Tibial artery (tissue), 4 donors: Measurements from ENCODE around the gene ARHGEF19.

Experiments
- DNase-seq, 2 donors: peaks; one replicate each; pipeline ENCODE4 v3.0.0-alpha.2; 2019
- H3K27ac ChIP-seq, 2 donors: fragments of 200-600 bp; sonication (generic) in 1 of 2; 1 replicate in 1 of 2; 2 replicates in 1 of 2; pipeline ENCODE4 v1.5.1; 2018 to 2019; ENCODE audit warnings: mild to moderate bottlenecking in 1 of 2
- H3K27me3 ChIP-seq, 2 donors: fragments of 200-600 bp; sonication (generic) in 1 of 2; one replicate each; pipeline versions ENCODE4 v1.5.1 to v1.6.0; 2016 to 2019
- H3K36me3 ChIP-seq, 3 donors: fragments of 200-600 bp; sonication (generic) in 2 of 3; one replicate each; pipeline ENCODE4 v1.5.1; 2016 to 2019; ENCODE audit warnings: mild to moderate bottlenecking in 2 of 3
- H3K4me1 ChIP-seq, 4 donors: fragments of 200-600 bp; sonication (generic) in 2 of 4; 1 replicate in 3 of 4; 2 replicates in 1 of 4; pipeline ENCODE4 v1.5.1; 2016 to 2019
- H3K4me3 ChIP-seq, 2 donors: fragments of 200-600 bp; sonication (generic) in 1 of 2; 1 replicate in 1 of 2; 2 replicates in 1 of 2; pipeline ENCODE4 v1.5.1; 2018 to 2019; ENCODE audit warnings: mild to moderate bottlenecking in 2 of 2
- H3K9me3 ChIP-seq, 3 donors: fragments of 200-600 bp; sonication (generic) in 1 of 3; one replicate each; pipeline ENCODE4 v1.5.1; 2016 to 2019
- intact Hi-C: fragments of 100-400 bp; cut with DNase I; formaldehyde crosslinking; loops from one replicate; pipeline ENCODE4 v1.15.0; 2023; ENCODE audit warnings: low total_unique reads
- TF ChIP-seq, protein P1 (sequence below), 2 experiments: fragments of 200-600 bp in 1 of 2; fragments of 450-650 bp in 1 of 2; IDR thresholded peaks; one replicate each; pipeline ENCODE4 v1.5.1; 2017 to 2019; ENCODE audit warnings: antibody characterized with exemption in 2 of 2, mild to moderate bottlenecking in 1 of 2, moderate library complexity in 1 of 2

ARHGEF19 gene

DNA sequence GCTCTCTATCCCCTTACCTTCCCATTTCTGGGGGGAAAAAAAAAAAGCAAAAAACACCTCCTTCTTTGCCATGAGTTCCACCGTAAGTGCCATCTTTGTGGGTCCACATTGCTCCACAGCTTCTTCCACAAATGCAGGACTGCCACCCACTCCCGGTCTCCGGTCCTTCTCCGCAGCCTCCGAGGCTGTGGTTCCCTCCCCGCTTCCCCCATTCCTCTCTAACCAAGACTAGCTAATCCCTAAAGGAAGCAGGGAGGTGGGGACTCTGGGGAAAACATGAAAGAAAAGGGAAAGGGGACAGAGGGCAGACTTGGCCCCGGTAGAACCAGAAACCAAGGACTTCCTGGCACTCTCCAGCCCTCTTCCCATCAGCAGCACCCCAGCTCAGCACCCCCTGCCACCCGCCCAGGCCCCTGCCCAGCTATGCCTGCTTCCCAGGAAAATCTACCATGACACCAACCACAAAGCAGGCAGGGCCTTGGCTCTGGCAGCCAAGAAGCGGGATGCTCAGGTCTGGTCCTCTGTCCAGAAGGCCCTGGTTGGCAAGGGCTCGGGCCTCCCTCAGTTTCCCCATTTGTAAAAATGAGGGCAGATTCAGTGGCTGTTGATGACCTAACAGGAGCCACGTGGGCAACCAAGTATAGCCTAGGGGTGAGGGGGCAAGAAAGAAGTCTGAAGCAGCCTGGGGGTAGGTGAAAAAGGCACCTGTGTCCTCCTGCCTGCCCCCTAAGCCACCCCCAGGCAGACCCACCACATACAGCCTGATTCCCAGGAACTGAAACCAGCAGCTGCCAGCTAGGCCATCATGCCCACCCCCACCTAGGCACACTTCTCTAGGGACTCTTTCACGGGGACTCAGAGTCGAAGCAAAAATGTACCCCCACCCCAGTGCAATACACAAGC is 59.1 kb downstream of the ARHGEF19 start:
- peaks cover 0 to 23% (median 10%) of the 10 kb centered on the region in 3 donors for H3K36me3 ChIP-seq
- H3K9me3 ChIP-seq: no peaks in the 10 kb centered on the region
- intact Hi-C loops: loop anchor here (5.0 kb wide), 1 partner anchor 34 kb away; no protein-coding TSS in a partner anchor
- TF ChIP-seq, protein P1, sequence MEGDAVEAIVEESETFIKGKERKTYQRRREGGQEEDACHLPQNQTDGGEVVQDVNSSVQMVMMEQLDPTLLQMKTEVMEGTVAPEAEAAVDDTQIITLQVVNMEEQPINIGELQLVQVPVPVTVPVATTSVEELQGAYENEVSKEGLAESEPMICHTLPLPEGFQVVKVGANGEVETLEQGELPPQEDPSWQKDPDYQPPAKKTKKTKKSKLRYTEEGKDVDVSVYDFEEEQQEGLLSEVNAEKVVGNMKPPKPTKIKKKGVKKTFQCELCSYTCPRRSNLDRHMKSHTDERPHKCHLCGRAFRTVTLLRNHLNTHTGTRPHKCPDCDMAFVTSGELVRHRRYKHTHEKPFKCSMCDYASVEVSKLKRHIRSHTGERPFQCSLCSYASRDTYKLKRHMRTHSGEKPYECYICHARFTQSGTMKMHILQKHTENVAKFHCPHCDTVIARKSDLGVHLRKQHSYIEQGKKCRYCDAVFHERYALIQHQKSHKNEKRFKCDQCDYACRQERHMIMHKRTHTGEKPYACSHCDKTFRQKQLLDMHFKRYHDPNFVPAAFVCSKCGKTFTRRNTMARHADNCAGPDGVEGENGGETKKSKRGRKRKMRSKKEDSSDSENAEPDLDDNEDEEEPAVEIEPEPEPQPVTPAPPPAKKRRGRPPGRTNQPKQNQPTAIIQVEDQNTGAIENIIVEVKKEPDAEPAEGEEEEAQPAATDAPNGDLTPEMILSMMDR (IDR thresholded peaks at IDR 0.05): no peak
- H3K27ac ChIP-seq: peak overlapping the region; percentile 49 to 81
- H3K4me3 ChIP-seq: peak overlapping the region; percentile 71 to 79
- H3K27me3 ChIP-seq: no peaks in the 10 kb centered on the region
- H3K4me1 ChIP-seq: peaks cover 0 to 64% (median 37%) of the 10 kb centered on the region in 4 donors
- no peak for DNase-seq

GRCh38 chr1:16152481-16153087 is 59.9 kb downstream of the ARHGEF19 start:
- no peaks in the 10 kb centered on the region for H3K27me3 ChIP-seq
- H3K36me3 ChIP-seq: peaks cover 0 to 29% (median 17%) of the 10 kb centered on the region in 3 donors
- no peak for DNase-seq
- peak overlapping the region; percentile 41 to 49 for H3K27ac ChIP-seq
- intact Hi-C loops: loop anchor here (5.0 kb wide), 1 partner anchor 35 kb away; no protein-coding TSS in a partner anchor
- TF ChIP-seq, protein P1 (IDR thresholded peaks at IDR 0.05): no peak
- no peaks in the 10 kb centered on the region for H3K9me3 ChIP-seq
- H3K4me3 ChIP-seq: peak overlapping the region; percentile 5 to 79
- H3K4me1 ChIP-seq: peaks cover 0 to 65% (median 39%) of the 10 kb centered on the region in 4 donors

GRCh38 chr1:16151995-16152384 is 60.5 kb downstream of the ARHGEF19 start:
- no peaks in the 10 kb centered on the region for H3K9me3 ChIP-seq
- H3K27ac ChIP-seq: peak overlapping the region; percentile 41 to 49
- TF ChIP-seq, protein P1 (IDR thresholded peaks at IDR 0.05): no peak
- peaks cover 0 to 29% (median 19%) of the 10 kb centered on the region in 3 donors for H3K36me3 ChIP-seq
- intact Hi-C loops: loop anchor here (5.0 kb wide), 1 partner anchor 35 kb away; no protein-coding TSS in a partner anchor
- peaks cover 0 to 70% (median 45%) of the 10 kb centered on the region in 4 donors for H3K4me1 ChIP-seq
- DNase-seq: no peak
- peak overlapping the region in 1 of 2 donors; percentile 79 for H3K4me3 ChIP-seq
- H3K27me3 ChIP-seq: no peaks in the 10 kb centered on the region

- H3K27me3 ChIP-seq: no peaks in the 10 kb centered on the region
- no peak overlapping the region for H3K4me3 ChIP-seq
- no peaks in the 10 kb centered on the region for H3K9me3 ChIP-seq
- TF ChIP-seq, protein P1 (IDR thresholded peaks at IDR 0.05): no peak
- H3K27ac ChIP-seq: peak overlapping the region; percentile 29 to 41
- intact Hi-C loops: loop anchor here (5.0 kb wide), 1 partner anchor 36 kb away; no protein-coding TSS in a partner anchor
- no peak for DNase-seq
- H3K36me3 ChIP-seq: peaks cover 0 to 29% (median 19%) of the 10 kb centered on the region in 3 donors
- H3K4me1 ChIP-seq: peaks cover 0 to 70% (median 49%) of the 10 kb centered on the region in 4 donors
Measured at GRCh38 chr1:16151196-16151994, 61.1 kb downstream of the ARHGEF19 start.

- Histone ChIP-seq H3K27me3 (no peaks in the 10 kb centered on the region), H3K4me3 (no peak overlapping the region), H3K4me1 (peaks cover 0 to 73% (median 55%) of the 10 kb centered on the region in 4 donors), H3K36me3 (peaks cover 0 to 29% (median 19%) of the 10 kb centered on the region in 3 donors), H3K9me3 (no peaks in the 10 kb centered on the region), H3K27ac (peak overlapping the region; percentile 29 to 41)
- TF ChIP-seq, protein P1 (IDR thresholded peaks at IDR 0.05): no peak
- no peak for DNase-seq
- intact Hi-C loops: loop anchor here (5.0 kb wide), 1 partner anchor 37 kb away; no protein-coding TSS in a partner anchor
Measured at GRCh38 chr1:16150508-16150907, 61.9 kb downstream of the ARHGEF19 start.
